KOPT-K1 (cell line): Measurements from ENCODE around the gene GJA4.
"Not testable (repeated sequence)": the region's sequence is repeated elsewhere in the genome, so short reads cannot be mapped to it uniquely, and the experiment has no call there.

Experiments
- H3K27ac ChIP-seq: fragments of 200-600 bp; sonication (generic); 2 replicates; pipeline ENCODE4 v1.5.1; 2016; ENCODE audit warnings: antibody characterized with exemption, mild to moderate bottlenecking, low read depth, low read length; ENCODE audit not compliant: poor library complexity, severe bottlenecking
- H3K36me3 ChIP-seq: fragments of 200-600 bp; sonication (generic); 2 replicates; pipeline ENCODE4 v1.5.1; 2017; ENCODE audit warnings: antibody characterized with exemption, mild to moderate bottlenecking, low read length, moderate library complexity; ENCODE audit not compliant: insufficient read depth
- H3K9me3 ChIP-seq: fragments of 200-600 bp; sonication (generic); 2 replicates; pipeline ENCODE4 v1.5.1; 2017; ENCODE audit warnings: antibody characterized with exemption, low read length, mild to moderate bottlenecking; ENCODE audit not compliant: insufficient read depth, poor library complexity, severe bottlenecking

The GJA4 gene

GRCh38 chr1:34794001-34794789 lies 1.4 kb downstream of the GJA4 start:
- Histone ChIP-seq H3K27ac (no peak overlapping the region), H3K9me3 (no peaks in the 10 kb centered on the region)

GRCh38 chr1:34794790-34795180 lies 2.0 kb downstream of the GJA4 start:
- Histone ChIP-seq H3K9me3 (no peaks in the 10 kb centered on the region), H3K36me3 (no peaks in the 10 kb centered on the region), H3K27ac (no peak overlapping the region)

More at GRCh38 chr1:34794001-34794789, 1.4 kb downstream of the GJA4 start:
- no peaks in the 10 kb centered on the region for H3K36me3 ChIP-seq

DNA sequence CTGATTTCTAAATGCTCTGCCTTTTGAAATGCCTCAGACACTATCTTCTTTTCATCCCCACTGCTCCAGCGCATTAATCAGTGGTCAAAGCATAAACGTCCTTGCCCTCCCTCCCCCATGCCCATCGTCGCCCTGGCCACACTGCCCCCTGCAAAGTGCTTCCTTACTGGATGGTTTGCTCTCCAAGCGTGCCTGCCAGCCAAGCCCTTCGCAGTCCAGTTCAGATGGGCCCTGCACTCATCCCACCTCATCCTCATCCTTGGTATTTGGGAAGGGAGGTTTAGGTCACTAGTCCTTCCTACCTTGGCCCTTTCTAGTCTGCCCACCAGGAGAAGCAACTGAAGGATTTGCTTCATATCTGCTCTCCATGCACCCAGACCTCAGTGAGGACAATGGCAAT lies 3.1 kb downstream of the GJA4 start:
- H3K27ac ChIP-seq, result no peak overlapping the region
- no peaks in the 10 kb centered on the region for H3K36me3 ChIP-seq
- no peaks in the 10 kb centered on the region for H3K9me3 ChIP-seq

- Histone ChIP-seq H3K27ac (no peak overlapping the region), H3K36me3 (no peaks in the 10 kb centered on the region), H3K9me3 (no peaks in the 10 kb centered on the region)
Measured at GRCh38 chr1:34796990-34797389, 4.2 kb downstream of the GJA4 start.

- peaks cover 6% of the 10 kb centered on the region for H3K9me3 ChIP-seq
- no peak overlapping the region for H3K27ac ChIP-seq
- no peaks in the 10 kb centered on the region for H3K36me3 ChIP-seq
Measured at GRCh38 chr1:34800214-34800613, 7.4 kb downstream of the GJA4 start.

- H3K9me3 ChIP-seq, result peaks cover 6% of the 10 kb centered on the region
- no peaks in the 10 kb centered on the region for H3K36me3 ChIP-seq
- H3K27ac ChIP-seq, result no peak overlapping the region
Measured at GRCh38 chr1:34803770-34804169, 11.0 kb downstream of the GJA4 start.

GRCh38 chr1:34806396-34806795 lies 13.6 kb downstream of the GJA4 start:
- H3K9me3 ChIP-seq, result peaks cover 6% of the 10 kb centered on the region
- no peak overlapping the region for H3K27ac ChIP-seq
- no peaks in the 10 kb centered on the region for H3K36me3 ChIP-seq

GRCh38 chr1:34808051-34808810 lies 15.4 kb downstream of the GJA4 start:
- H3K27ac ChIP-seq, result no peak overlapping the region
- peaks cover 6% of the 10 kb centered on the region for H3K9me3 ChIP-seq
- no peaks in the 10 kb centered on the region for H3K36me3 ChIP-seq

GRCh38 chr1:34810781-34811180 lies 18.0 kb downstream of the GJA4 start:
- H3K27ac ChIP-seq, H3K9me3 ChIP-seq, H3K36me3 ChIP-seq: not testable (repeated sequence)

GRCh38 chr1:34816332-34816731 lies 23.5 kb downstream of the GJA4 start:
- Histone ChIP-seq H3K27ac (no peak overlapping the region), H3K9me3 (no peaks in the 10 kb centered on the region), H3K36me3 (no peaks in the 10 kb centered on the region)

DNA sequence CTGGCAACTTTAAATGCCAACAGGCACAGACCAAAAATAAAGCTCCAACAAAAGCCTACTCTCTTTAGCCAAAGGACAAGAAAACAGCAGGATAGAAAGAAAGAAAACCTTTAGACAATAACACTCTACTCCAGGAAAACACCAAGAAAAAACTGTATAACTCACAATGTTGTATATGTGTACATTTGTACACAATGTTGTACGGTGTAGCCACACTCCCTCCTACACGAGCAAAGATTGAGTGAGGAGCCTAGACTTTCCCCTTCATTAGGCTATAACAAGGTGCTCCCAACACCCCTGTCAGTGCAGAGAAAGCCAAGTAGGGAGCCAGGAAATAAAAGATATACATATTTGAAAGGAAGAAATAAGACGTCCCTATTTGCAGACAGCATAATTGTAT lies 24.0 kb downstream of the GJA4 start:
- no peaks in the 10 kb centered on the region for H3K36me3 ChIP-seq
- H3K27ac ChIP-seq, result no peak overlapping the region
- no peaks in the 10 kb centered on the region for H3K9me3 ChIP-seq

DNA sequence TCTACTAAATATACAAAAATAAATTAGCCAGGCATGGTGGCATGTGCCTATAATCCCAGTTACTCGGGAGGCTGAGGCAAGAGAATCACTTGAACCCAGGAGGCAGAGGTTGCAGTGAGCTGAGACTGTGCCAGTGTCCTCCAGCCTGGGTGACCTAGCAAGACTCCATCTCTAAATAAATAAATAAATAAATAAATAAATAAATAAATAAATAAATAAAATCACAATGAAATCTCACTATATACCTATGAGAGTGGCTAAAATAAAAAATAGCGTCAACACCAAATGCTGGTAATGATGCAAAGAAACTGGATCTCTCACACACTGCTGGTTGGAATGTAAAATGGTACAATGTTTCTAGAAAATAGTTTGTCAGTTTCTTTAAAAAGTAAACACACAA lies 26.1 kb downstream of the GJA4 start:
- not testable (repeated sequence) for H3K36me3 ChIP-seq, H3K9me3 ChIP-seq, H3K27ac ChIP-seq

GRCh38 chr1:34822202-34822601 lies 29.4 kb downstream of the GJA4 start:
- H3K27ac ChIP-seq, result no peak overlapping the region
- no peaks in the 10 kb centered on the region for H3K36me3 ChIP-seq
- H3K9me3 ChIP-seq, result no peaks in the 10 kb centered on the region

GRCh38 chr1:34824817-34825454 lies 32.1 kb downstream of the GJA4 start:
- H3K9me3 ChIP-seq, result no peaks in the 10 kb centered on the region
- no peak overlapping the region for H3K27ac ChIP-seq
- no peaks in the 10 kb centered on the region for H3K36me3 ChIP-seq

GRCh38 chr1:34825455-34826091 lies 32.8 kb downstream of the GJA4 start:
- H3K36me3 ChIP-seq, result no peaks in the 10 kb centered on the region
- H3K27ac ChIP-seq, result no peak overlapping the region
- H3K9me3 ChIP-seq, result no peaks in the 10 kb centered on the region
